BJ (cell line): ENCODE measurements around the gene URGCP. TPM values are rescaled to one million over a fixed set of nuclear protein-coding genes. Genes with fewer than 3 reads are reported as not detected.

Source experiments
- CTCF ChIA-PET: fragments of 350-600 bp; formaldehyde crosslinking; extraction: SDS; loops from one replicate; lab custom pipeline; 2021; ENCODE audit warnings: antibody characterized with exemption, inconsistent platforms; lab: Yijun Ruan, JAX
- POLR2A ChIA-PET: fragments of 300-600 bp; sonication (Branson Sonifier 250); formaldehyde crosslinking; extraction: SDS; loops from one replicate; lab custom pipeline; 2021; ENCODE audit warnings: antibody characterized with exemption; lab: Charles Lee
- DNase-seq: peaks from one replicate; pipeline ENCODE4 v3.0.0-alpha.2; 2011; ENCODE audit warnings: low read depth
- H3K27me3 ChIP-seq: 2 replicates; pipeline ENCODE4 v1.6.0; 2011; ENCODE audit warnings: low read length; ENCODE audit not compliant: control insufficient read depth, insufficient read depth
- H3K36me3 ChIP-seq: 2 replicates; pipeline ENCODE4 v1.5.1; 2011; ENCODE audit warnings: low read length; ENCODE audit not compliant: control insufficient read depth, insufficient read depth
- H3K4me3 ChIP-seq: 2 replicates; pipeline ENCODE4 v1.5.1; 2011; ENCODE audit warnings: low read depth, mild to moderate bottlenecking, control low read depth, low read length
- CTCF ChIP-seq: IDR thresholded peaks from 2 replicates; pipeline ENCODE4 v1.5.1; 2011; ENCODE audit warnings: low read depth, mild to moderate bottlenecking, control low read depth, inconsistent platforms, low read length, moderate library complexity; ENCODE audit not compliant: insufficient read depth
- polyA plus RNA-seq: library from polyadenylated mRNA; depleted of rRNA; stranded (reverse); fragments of >200 nt; gene quantifications from 2 replicates; pipeline ENCODE4 v1.2.3, GENCODE V29; 2011

URGCP gene
- polyA plus RNA-seq, 1 experiment = 41.6 TPM

GRCh38 chr7:43856316-43856715 lies 50.1 kb downstream of the URGCP start:
- no peak for DNase-seq
- no peaks in the 10 kb centered on the region for H3K36me3 ChIP-seq
- no peak overlapping the region for H3K4me3 ChIP-seq
- POLR2A ChIA-PET = no interaction called here
- CTCF ChIA-PET = interaction anchor here (0.8 to 0.9 kb wide), 2 partner anchors 17 to 273 kb away, joined by 3 read pairs; partner anchors contain the start of gene STK17A
- no peaks in the 10 kb centered on the region for H3K27me3 ChIP-seq
- no peak for TF ChIP-seq CTCF

DNA sequence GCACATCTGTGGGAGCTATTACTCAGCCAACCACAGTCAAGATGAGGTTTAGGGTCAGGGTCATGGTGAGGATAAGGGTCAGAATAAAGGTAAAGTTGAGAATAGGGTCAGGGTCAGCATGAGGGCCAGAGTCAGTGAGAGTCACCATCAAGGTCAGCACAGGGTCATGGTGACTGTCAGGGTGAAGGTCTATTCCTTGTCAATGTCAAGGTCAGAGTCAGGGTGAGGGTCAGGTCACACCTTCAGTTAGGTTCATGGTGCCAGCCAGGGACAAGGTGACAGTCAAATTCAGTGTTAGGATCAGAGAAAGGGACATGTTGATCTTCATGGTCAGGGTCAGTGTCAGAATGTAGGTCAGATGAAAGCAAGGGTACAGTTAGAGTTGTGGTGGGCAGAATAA lies 51.2 kb downstream of the URGCP start:
- no peak for DNase-seq
- TF ChIP-seq CTCF = no peak
- no peaks in the 10 kb centered on the region for H3K27me3 ChIP-seq
- no peak overlapping the region for H3K4me3 ChIP-seq
- H3K36me3 ChIP-seq = no peaks in the 10 kb centered on the region
- ChIA-PET CTCF (interaction anchor here (0.9 kb wide), 1 partner anchor 16 kb away, joined by 3 read pairs; no protein-coding TSS in a partner anchor), POLR2A (no interaction called here)

DNA sequence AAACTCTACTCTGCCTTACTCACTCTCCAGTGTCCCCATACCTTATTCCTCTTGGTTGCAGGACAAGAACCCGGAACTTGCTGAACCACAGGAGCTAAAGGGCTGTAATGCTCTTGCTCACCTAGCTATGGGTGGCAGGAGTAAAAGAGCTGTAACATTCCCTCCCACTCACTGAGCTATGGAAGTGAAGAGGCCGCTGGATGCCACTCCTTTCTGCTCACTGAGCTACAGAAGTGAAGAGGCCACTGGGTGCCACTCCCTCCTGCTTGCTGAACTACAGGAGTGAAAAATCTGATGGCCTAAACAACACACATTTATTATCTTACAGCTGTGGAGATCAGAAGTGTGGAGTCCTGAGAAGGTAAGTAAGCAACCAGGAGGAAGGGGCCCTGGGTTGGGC lies 54.6 kb downstream of the URGCP start:
- DNase-seq = no peak
- POLR2A ChIA-PET = no interaction called here
- CTCF ChIA-PET = interaction anchor here (0.6 to 1.0 kb wide), 3 partner anchors 12 to 151 kb away, joined by 3 to 5 read pairs (median 3); no protein-coding TSS in a partner anchor

DNA sequence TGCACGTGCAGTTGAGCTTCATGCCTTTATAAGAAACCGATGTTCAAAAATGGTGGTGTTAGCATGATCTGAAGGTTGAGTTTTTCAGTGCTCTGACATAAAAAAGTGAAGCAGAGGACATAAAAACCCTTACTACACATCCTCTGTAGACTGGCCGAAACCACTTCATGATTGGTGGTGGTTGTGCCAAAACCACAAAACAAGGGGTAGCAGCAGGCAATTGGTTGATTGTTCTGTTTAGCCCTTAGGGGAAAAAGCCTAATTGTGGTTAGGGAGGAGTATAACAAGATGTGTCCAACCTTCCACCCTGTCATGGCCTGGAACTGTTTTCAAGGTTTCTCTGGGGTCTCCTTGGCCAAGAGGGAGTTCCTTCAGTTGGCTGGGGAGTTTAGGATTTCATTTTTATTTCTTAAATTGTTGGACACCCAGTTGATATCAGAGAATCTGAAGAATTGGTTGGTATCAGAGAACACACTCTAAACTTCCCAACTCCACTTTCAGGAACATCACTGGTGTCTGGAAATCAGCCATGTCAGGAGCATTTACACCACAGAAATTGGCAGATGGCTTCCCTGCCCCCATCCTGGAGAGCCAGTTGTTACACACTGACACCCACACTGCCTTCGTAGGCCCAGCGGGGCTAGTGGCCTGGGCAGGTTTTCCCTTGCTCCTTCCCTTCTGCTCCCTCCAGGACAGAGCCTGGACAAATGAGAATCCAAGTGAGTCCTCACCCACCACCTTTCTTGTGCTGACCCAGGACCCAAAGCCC lies 55.9 kb downstream of the URGCP start:
- Histone ChIP-seq H3K4me3 (no peak overlapping the region), H3K36me3 (no peaks in the 10 kb centered on the region), H3K27me3 (no peaks in the 10 kb centered on the region)
- TF ChIP-seq CTCF = no peak
- ChIA-PET POLR2A (no interaction called here), CTCF (interaction anchor here (1.0 to 3.7 kb wide), 2 partner anchors 12 kb away, joined by 5 to 43 read pairs; no protein-coding TSS in a partner anchor)
- DNase-seq = no peak

More for the DNA sequence above, 54.6 kb downstream of the URGCP start:
- no peaks in the 10 kb centered on the region for H3K36me3 ChIP-seq
- no peak overlapping the region for H3K4me3 ChIP-seq
- no peak for TF ChIP-seq CTCF
- no peaks in the 10 kb centered on the region for H3K27me3 ChIP-seq

DNA sequence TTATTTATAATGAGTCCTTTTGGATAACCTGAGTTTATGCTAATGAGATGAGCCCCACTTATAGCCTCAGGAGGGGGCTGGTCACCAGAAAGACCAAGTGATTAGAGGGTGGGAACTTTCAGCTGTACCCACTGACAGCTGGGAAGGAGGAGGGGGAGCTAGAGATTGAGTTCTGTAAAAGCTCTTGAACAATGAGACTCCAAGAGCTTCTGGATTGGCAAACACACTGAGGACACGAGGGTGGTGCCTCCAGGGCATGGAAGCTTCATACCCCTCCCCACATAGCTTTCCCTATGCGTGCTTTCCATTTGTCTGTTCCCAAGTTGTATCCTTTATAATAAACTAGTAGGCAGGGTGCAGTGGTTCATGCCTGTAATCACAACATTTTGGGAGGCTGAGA lies 57.3 kb downstream of the URGCP start:
- no peak for DNase-seq
- TF ChIP-seq CTCF = no peak
- ChIA-PET CTCF (interaction anchor here (0.6 to 3.7 kb wide), 2 partner anchors 10 to 254 kb away, joined by 3 to 43 read pairs; no protein-coding TSS in a partner anchor), POLR2A (no interaction called here)
- Histone ChIP-seq H3K36me3 (no peaks in the 10 kb centered on the region), H3K4me3 (no peak overlapping the region), H3K27me3 (no peaks in the 10 kb centered on the region)
